Keratinocyte (primary cell): Measurements from ENCODE around the gene AIFM3.

ENCODE experiments used
- CTCF ChIP-seq, 3 experiments: IDR thresholded peaks in 1 of 3; conservative IDR thresholded peaks in 1 of 3; optimal IDR thresholded peaks in 1 of 3; 2 replicates in 2 of 3; 3 replicates in 1 of 3; pipeline versions ENCODE3 to v1.5.1; 2011; ENCODE audit warnings: low read length in 3 of 3, mild to moderate bottlenecking in 3 of 3, moderate library complexity in 2 of 3, control low read depth in 1 of 3, inconsistent platforms in 1 of 3; ENCODE audit not compliant: insufficient read depth in 2 of 3; ENCODE audit errors: extremely low read depth in 1 of 3
- EZH2 ChIP-seq: IDR thresholded peaks from one replicate; pipeline ENCODE4 v1.6.1; 2012; ENCODE audit warnings: inconsistent platforms, mild to moderate bottlenecking, low read length, moderate library complexity

DNA sequence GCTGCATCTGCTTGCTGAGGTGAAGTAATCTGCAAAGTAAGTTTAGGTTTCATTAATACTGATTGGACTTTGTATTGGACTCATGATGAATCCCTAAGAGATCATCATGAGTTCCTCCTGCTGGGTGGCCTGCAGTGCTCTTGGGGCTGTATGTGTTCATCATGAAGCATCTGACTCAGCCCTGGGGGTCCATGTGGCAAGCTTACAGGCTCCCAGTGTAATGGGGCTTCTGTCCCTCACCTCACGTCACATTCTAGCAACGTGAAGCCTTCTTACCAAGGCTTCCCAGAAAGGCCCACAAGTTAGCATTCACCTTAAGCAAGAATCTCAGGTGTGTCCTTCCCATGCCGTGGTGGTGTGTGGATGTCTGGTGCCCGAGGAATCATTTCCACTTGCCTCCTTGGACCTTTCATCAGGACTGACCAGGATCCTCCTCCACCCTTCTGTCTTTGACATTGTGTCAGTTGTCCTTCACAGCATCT is 26.1 kb upstream of the AIFM3 start:
- no peak for TF ChIP-seq CTCF (optimal IDR thresholded peaks at IDR 0.05 in 1 of 3, IDR thresholded peaks at IDR 0.05 in 1 of 3, conservative IDR thresholded peaks at IDR 0.05 in 1 of 3; ENCODE audit: extremely low read depth in 1 of 3, insufficient read depth in 2 of 3, low read length in 3 of 3)
- no peak for TF ChIP-seq EZH2
